Testis (tissue), 2 donors: ENCODE results near the gene TXNRD1.

Experiments
- POLR2A ChIP-seq: fragments of 450-650 bp; IDR thresholded peaks from one replicate; pipeline ENCODE4 v1.6.1; 2017; ENCODE audit warnings: antibody characterized with exemption, mild to moderate bottlenecking, moderate library complexity
- TF ChIP-seq, protein P1 (sequence below), 3 experiments: fragments of 450-650 bp in 2 of 3; fragments of 200-600 bp in 1 of 3; sonication (generic) in 1 of 3; IDR thresholded peaks; one replicate each; pipeline ENCODE4 v1.5.1; 2016 to 2019; ENCODE audit warnings: antibody characterized with exemption in 3 of 3, mild to moderate bottlenecking in 2 of 3, moderate library complexity in 1 of 3

DNA sequence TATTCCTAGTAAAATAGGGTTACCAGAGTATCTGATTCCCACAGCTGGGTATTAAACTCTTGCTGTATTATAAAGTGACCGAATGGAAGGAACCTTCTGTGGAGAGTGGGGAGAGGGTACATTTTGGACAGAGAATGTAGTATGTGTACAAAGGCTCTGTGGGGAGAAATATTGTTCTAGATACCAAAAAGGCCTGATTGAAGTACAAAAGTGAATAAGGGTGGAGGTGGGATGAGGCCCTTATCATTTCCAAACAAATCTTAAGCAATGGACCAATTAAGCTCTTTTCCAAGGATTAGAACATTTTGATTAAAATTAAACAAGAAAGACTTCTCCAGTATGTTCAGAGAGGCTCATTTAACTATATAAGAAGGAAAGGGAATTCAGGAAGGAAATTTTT lies 108.3 kb downstream of the TXNRD1 start:
- TF ChIP-seq, protein P1, sequence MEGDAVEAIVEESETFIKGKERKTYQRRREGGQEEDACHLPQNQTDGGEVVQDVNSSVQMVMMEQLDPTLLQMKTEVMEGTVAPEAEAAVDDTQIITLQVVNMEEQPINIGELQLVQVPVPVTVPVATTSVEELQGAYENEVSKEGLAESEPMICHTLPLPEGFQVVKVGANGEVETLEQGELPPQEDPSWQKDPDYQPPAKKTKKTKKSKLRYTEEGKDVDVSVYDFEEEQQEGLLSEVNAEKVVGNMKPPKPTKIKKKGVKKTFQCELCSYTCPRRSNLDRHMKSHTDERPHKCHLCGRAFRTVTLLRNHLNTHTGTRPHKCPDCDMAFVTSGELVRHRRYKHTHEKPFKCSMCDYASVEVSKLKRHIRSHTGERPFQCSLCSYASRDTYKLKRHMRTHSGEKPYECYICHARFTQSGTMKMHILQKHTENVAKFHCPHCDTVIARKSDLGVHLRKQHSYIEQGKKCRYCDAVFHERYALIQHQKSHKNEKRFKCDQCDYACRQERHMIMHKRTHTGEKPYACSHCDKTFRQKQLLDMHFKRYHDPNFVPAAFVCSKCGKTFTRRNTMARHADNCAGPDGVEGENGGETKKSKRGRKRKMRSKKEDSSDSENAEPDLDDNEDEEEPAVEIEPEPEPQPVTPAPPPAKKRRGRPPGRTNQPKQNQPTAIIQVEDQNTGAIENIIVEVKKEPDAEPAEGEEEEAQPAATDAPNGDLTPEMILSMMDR (IDR thresholded peaks at IDR 0.05), result no peak
- no peak for TF ChIP-seq POLR2A
